Caco-2 (cell line): ENCODE measurements around the gene CFAP92. TPM values are rescaled to one million over a fixed set of nuclear protein-coding genes. Genes with fewer than 3 reads are reported as not detected.

ENCODE experiments used
- BruUV-seq: library from RNA; stranded (reverse); fragments of 400-500 nt; replicated peaks from 2 replicates; lab custom pipeline; 2021; lab: Mats Ljungman, UMichigan
- CTCF ChIA-PET: fragments of 300-600 bp; sonication (Branson Sonifier 250); formaldehyde crosslinking; loops from one replicate; lab custom pipeline; 2022; ENCODE audit warnings: antibody characterized with exemption; lab: Charles Lee
- POLR2A ChIA-PET: fragments of 300-600 bp; sonication (Branson Sonifier 250); formaldehyde crosslinking; loops from one replicate; lab custom pipeline; 2022; ENCODE audit warnings: antibody characterized with exemption; lab: Charles Lee
- DNase-seq, 2 experiments: peaks; one replicate each; pipeline versions ENCODE4 v3.0.0 to v3.0.0-alpha.2; 2020 to 2022
- H3K27me3 ChIP-seq: replicated peaks from 2 replicates; pipeline ENCODE4 v1.6.0; 2011; ENCODE audit warnings: low read length; ENCODE audit not compliant: control insufficient read depth, insufficient read depth
- H3K36me3 ChIP-seq: 2 replicates; pipeline ENCODE4 v1.5.1; 2011; ENCODE audit warnings: low read length; ENCODE audit not compliant: control insufficient read depth, insufficient read depth
- H3K4me1 ChIP-seq: fragments of 250-450 bp; sonication (Bioruptor Pico); 2 replicates; pipeline ENCODE4 v1.5.1; 2020; ENCODE audit warnings: mild to moderate bottlenecking
- H3K4me3 ChIP-seq: 2 replicates; pipeline ENCODE4 v1.5.1; 2011; ENCODE audit warnings: low read depth, mild to moderate bottlenecking, control low read depth, low read length
- H3K9me3 ChIP-seq: fragments of 250-450 bp; sonication (Bioruptor Pico); 2 replicates; pipeline ENCODE4 v1.5.1; 2020; ENCODE audit warnings: mild to moderate bottlenecking, moderate library complexity
- H3K27ac Mint-ChIP-seq: one replicate; pipeline ENCODE4 v1.8.0; 2022; ENCODE audit warnings: mixed read lengths; ENCODE audit not compliant: unreplicated experiment
- H3K27me3 Mint-ChIP-seq: one replicate; pipeline ENCODE4 v1.8.0; 2022; ENCODE audit warnings: mixed read lengths; ENCODE audit not compliant: insufficient read depth, unreplicated experiment
- H3K36me3 Mint-ChIP-seq: one replicate; pipeline ENCODE4 v1.8.0; 2022; ENCODE audit warnings: mild to moderate bottlenecking, mixed read lengths; ENCODE audit not compliant: insufficient read depth, unreplicated experiment
- H3K4me1 Mint-ChIP-seq: one replicate; pipeline ENCODE4 v1.8.0; 2022; ENCODE audit warnings: low read depth, mixed read lengths; ENCODE audit not compliant: unreplicated experiment
- H3K4me3 Mint-ChIP-seq: one replicate; pipeline ENCODE4 v1.8.0; 2022; ENCODE audit warnings: mild to moderate bottlenecking, moderate library complexity, mixed read lengths; ENCODE audit not compliant: unreplicated experiment
- H3K9me3 Mint-ChIP-seq: one replicate; pipeline ENCODE4 v1.8.0; 2022; ENCODE audit warnings: mixed read lengths; ENCODE audit not compliant: unreplicated experiment
- intact Hi-C: fragments of 100-400 bp; cut with micrococcal nuclease; formaldehyde crosslinking; loops from one replicate; pipeline ENCODE4 v1.10.0; 2022; ENCODE audit not compliant: unreplicated experiment
- total RNA-seq: library from RNA; stranded (reverse); gene quantifications from 2 replicates; pipeline ENCODE4 v1.2.3, GENCODE V29; 2022
- TF ChIP-seq, protein P1 (sequence below), 2 experiments: fragments of 200-600 bp in 1 of 2; IDR thresholded peaks; 1 replicate in 1 of 2; 2 replicates in 1 of 2; pipeline versions ENCODE4 v1.5.1 to v1.8.0; 2011 to 2022; ENCODE audit warnings: antibody characterized with exemption in 1 of 2, control low read depth in 1 of 2, inconsistent platforms in 1 of 2, low read depth in 1 of 2, low read length in 1 of 2, mild to moderate bottlenecking in 1 of 2, moderate library complexity in 1 of 2; ENCODE audit not compliant: insufficient read depth in 1 of 2, severe bottlenecking in 1 of 2, unreplicated experiment in 1 of 2

CFAP92 gene
- total RNA-seq, 1 experiment from 2014 or later: 5.9 TPM

DNA sequence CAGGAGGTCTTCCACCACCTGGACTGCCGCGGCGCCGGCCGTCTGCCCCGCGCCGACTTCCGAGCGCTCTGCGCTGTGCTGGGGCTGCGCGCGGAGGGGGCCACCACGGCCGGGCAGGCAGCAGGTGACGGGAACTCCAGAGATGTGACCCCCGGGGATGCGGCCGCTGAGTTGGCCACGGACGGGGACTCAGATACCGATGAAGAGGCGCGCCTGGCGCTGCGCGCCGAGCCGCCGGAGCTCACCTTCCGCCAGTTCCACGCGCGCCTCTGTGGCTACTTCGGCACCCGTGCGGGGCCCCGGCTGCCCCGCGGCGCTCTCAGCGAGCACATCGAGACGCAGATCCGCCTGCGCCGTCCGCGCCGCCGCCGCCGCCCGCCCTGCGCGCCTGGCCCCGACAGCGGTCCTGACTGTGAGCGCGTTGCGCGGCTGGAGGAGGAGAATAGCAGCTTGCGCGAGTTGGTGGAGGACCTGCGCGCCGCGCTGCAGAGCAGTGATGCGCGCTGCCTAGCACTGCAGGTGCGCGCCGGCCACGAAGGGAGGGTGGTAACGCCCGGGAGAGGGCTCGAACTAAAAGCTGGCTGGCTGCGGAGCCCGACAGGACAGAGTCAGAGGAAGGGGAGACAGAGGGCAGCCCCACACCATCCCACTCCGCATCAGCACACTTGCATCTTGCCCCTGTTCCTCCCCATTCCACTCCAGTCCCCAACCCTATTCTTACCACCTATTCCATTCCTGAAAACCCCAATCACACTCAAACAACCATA, 8.1 kb upstream of the CFAP92 start:
- Histone ChIP-seq H3K4me1 (no peaks in the 10 kb centered on the region), H3K9me3 (no peaks in the 10 kb centered on the region), H3K27me3 (no peaks in the 10 kb centered on the region), H3K36me3 (no peaks in the 10 kb centered on the region), H3K4me3 (no peak overlapping the region)
- no peak for DNase-seq
- peaks cover 14% of the 10 kb centered on the region for H3K4me1 Mint-ChIP-seq
- H3K4me3 Mint-ChIP-seq: no peak overlapping the region
- peak overlapping the region; percentile 82 for H3K27ac Mint-ChIP-seq
- ChIA-PET POLR2A (no interaction called here), CTCF (no interaction called here)
- peaks cover 6% of the 10 kb centered on the region for H3K36me3 Mint-ChIP-seq
- TF ChIP-seq, protein P1, sequence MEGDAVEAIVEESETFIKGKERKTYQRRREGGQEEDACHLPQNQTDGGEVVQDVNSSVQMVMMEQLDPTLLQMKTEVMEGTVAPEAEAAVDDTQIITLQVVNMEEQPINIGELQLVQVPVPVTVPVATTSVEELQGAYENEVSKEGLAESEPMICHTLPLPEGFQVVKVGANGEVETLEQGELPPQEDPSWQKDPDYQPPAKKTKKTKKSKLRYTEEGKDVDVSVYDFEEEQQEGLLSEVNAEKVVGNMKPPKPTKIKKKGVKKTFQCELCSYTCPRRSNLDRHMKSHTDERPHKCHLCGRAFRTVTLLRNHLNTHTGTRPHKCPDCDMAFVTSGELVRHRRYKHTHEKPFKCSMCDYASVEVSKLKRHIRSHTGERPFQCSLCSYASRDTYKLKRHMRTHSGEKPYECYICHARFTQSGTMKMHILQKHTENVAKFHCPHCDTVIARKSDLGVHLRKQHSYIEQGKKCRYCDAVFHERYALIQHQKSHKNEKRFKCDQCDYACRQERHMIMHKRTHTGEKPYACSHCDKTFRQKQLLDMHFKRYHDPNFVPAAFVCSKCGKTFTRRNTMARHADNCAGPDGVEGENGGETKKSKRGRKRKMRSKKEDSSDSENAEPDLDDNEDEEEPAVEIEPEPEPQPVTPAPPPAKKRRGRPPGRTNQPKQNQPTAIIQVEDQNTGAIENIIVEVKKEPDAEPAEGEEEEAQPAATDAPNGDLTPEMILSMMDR (IDR thresholded peaks at IDR 0.05; ENCODE audit: insufficient read depth in 1 of 2, low read depth in 1 of 2, low read length in 1 of 2, severe bottlenecking in 1 of 2, unreplicated experiment in 1 of 2): no peak
- intact Hi-C loops: no loop called here
- no TSS peak for BruUV-seq
- H3K27me3 Mint-ChIP-seq: no peaks in the 10 kb centered on the region
- H3K9me3 Mint-ChIP-seq: no peaks in the 10 kb centered on the region

DNA sequence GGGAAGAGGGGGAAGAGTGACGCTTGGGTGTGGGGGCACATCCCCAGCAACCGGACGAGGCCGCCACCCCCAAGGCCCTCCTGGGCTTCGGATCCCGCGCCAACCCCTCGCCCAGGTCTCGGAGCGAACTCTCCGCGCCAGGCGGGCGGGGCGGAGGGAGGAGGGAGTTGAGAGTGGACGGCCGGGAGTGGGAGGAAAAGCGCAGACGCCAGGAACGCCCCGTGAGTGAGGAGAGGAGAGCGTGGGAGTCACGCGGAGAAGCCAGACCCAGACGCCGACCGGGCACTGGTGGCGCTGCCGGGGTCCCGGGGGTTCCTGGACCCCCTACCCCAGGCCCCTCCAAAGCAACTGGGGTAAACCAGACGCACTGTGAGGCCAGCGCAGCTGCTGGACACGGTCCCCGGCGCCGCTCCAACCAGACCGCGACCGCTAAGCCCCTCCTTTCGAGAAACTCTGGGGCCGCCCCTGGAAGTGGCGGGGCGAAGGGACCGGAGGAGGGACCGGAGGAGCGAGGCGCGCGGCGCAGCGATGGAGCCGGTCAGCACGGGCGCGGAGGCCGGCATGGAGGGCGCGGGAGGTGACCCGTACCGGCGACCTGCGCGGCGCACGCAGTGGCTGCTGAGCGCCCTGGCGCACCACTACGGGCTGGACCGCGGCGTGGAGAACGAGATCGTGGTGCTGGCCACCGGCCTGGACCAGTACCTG, 7.4 kb upstream of the CFAP92 start, which contains the start of gene EFCC1:
TSS of gene EFCC1 (plus strand) at position 204 of the 705 bp plus-strand sequence. CDS start at position 529, 325 bp downstream.
- CTCF ChIA-PET: no interaction called here
- intact Hi-C loops: no loop called here
- no peaks in the 10 kb centered on the region for H3K9me3 Mint-ChIP-seq
- H3K27me3 Mint-ChIP-seq: no peaks in the 10 kb centered on the region
- no peak for DNase-seq
- no peaks in the 10 kb centered on the region for H3K36me3 ChIP-seq
- no peaks in the 10 kb centered on the region for H3K9me3 ChIP-seq
- H3K4me1 Mint-ChIP-seq: peaks cover 14% of the 10 kb centered on the region
- no peaks in the 10 kb centered on the region for H3K4me1 ChIP-seq
- no peak within 1 kb of the TSS for H3K4me3 ChIP-seq
- BruUV-seq: no TSS peak
- H3K27me3 ChIP-seq: no peaks in the 10 kb centered on the region
- TF ChIP-seq, protein P1 (IDR thresholded peaks at IDR 0.05; ENCODE audit: insufficient read depth in 1 of 2, low read depth in 1 of 2, low read length in 1 of 2, severe bottlenecking in 1 of 2, unreplicated experiment in 1 of 2): no peak
- H3K36me3 Mint-ChIP-seq: peaks cover 6% of the 10 kb centered on the region
- POLR2A ChIA-PET: no interaction called here
- no peak within 1 kb of the TSS for H3K27ac Mint-ChIP-seq
- H3K4me3 Mint-ChIP-seq: no peak within 1 kb of the TSS

DNA sequence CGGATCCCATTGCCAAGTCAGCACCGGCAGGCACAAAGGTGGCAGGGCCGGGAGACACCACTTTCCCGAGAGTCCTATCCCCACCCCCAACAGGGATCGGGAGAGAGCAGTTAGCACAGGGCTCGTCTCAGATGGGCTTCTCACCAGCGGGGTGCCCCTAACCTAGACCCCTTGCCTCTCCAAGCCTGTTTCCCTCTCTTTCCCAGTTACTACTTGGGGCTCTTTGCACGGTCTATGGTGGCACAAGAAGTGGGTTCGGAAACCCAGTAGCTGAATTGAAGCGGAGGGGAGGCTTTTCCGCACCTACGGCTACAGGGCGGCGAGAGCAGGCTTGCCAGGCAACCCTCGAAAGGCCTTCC, 6.8 kb upstream of the CFAP92 start:
- POLR2A ChIA-PET: no interaction called here
- BruUV-seq: no TSS peak
- Mint-ChIP-seq H3K27ac (no peak overlapping the region), H3K36me3 (peaks cover 6% of the 10 kb centered on the region), H3K27me3 (no peaks in the 10 kb centered on the region), H3K4me3 (no peak overlapping the region), H3K4me1 (peaks cover 14% of the 10 kb centered on the region), H3K9me3 (no peaks in the 10 kb centered on the region)
- CTCF ChIA-PET: interaction anchor here (1.0 kb wide), 1 partner anchor 31 kb away, joined by 3 read pairs; no protein-coding TSS in a partner anchor
- H3K36me3 ChIP-seq: no peaks in the 10 kb centered on the region
- no peak for DNase-seq
- no peaks in the 10 kb centered on the region for H3K27me3 ChIP-seq
- H3K4me3 ChIP-seq: no peak overlapping the region
- no peaks in the 10 kb centered on the region for H3K4me1 ChIP-seq
- intact Hi-C loops: no loop called here
- H3K9me3 ChIP-seq: no peaks in the 10 kb centered on the region
- TF ChIP-seq, protein P1 (IDR thresholded peaks at IDR 0.05; ENCODE audit: insufficient read depth in 1 of 2, low read depth in 1 of 2, low read length in 1 of 2, severe bottlenecking in 1 of 2, unreplicated experiment in 1 of 2): no peak
